ENCODE results near the gene PSMD6. TPM values are rescaled to one million over a fixed set of nuclear protein-coding genes. Genes with fewer than 3 reads are reported as not detected.

Gene PSMD6
- total RNA-seq, 1 experiment from 2014 or later = 78.7 TPM

- Histone ChIP-seq H2AFZ (ENCODE audit: low read depth, low read length, poor library complexity, severe bottlenecking) (no peak overlapping the region), H3K27ac (ENCODE audit: low read depth, low read length) (no peak overlapping the region), H3K9me2 (ENCODE audit: insufficient read depth) (no peaks in the 10 kb centered on the region), H3K79me2 (ENCODE audit: insufficient read depth, low read length) (no peaks in the 10 kb centered on the region), H3K9ac (ENCODE audit: low read length) (no peak overlapping the region), H3K4me1 (ENCODE audit: control insufficient read depth in 1 of 2, insufficient read depth in 2 of 2, low read length in 2 of 2) (no peaks in the 10 kb centered on the region), H3K27me3 (ENCODE audit: insufficient read depth, low read length) (peaks cover 48% of the 10 kb centered on the region), H4K20me1 (ENCODE audit: insufficient read depth) (no peaks in the 10 kb centered on the region), H3K4me3 (replicated peaks in 1 of 2; ENCODE audit: low read depth in 1 of 2, low read length in 2 of 2) (no peak overlapping the region), H3K9me3 (ENCODE audit: control insufficient read depth in 1 of 2, insufficient read depth in 1 of 2, low read depth in 1 of 2, low read length in 2 of 2) (no peaks in the 10 kb centered on the region), H3K36me3 (ENCODE audit: control insufficient read depth in 1 of 2, insufficient read depth in 2 of 2, low read length in 2 of 2) (no peaks in the 10 kb centered on the region), H3K4me2 (ENCODE audit: low read length) (no peak overlapping the region)
- intact Hi-C loops (cut with micrococcal nuclease) = no loop called here
- ChIA-PET POLR2A (no interaction called here), CTCF (no interaction called here), RAD21 (ENCODE audit: low non-redundant PET in 1 of 2, low total read pairs in 2 of 2, uncharacterized antibody in 2 of 2, unreplicated experiment in 2 of 2) (no interaction called here)
- no TSS peak for BruUV-seq (replicated peaks)
- ATAC-seq = no peak
- no peak for DNase-seq (ENCODE audit: low read depth, low spot score)
- TF ChIP-seq REST (IDR thresholded peaks at IDR 0.05; ENCODE audit: low read depth) = no peak
- TF ChIP-seq, protein P1, sequence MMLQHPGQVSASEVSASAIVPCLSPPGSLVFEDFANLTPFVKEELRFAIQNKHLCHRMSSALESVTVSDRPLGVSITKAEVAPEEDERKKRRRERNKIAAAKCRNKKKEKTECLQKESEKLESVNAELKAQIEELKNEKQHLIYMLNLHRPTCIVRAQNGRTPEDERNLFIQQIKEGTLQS (IDR thresholded peaks at IDR 0.05) = no peak
- no peak for TF ChIP-seq EZH2 (IDR thresholded peaks at IDR 0.05)
- no peak for TF ChIP-seq TCF7L2 (IDR thresholded peaks at IDR 0.05; ENCODE audit: borderline replicate concordance, extremely low read depth, insufficient read depth, insufficient read length)
- TF ChIP-seq CBX3 (IDR thresholded peaks at IDR 0.05; ENCODE audit: low read depth) = no peak
- no peak for TF ChIP-seq POLR2AphosphoS5 (IDR thresholded peaks at IDR 0.05; ENCODE audit: low read depth, low read length)
- TF ChIP-seq SP1 (IDR thresholded peaks at IDR 0.05; ENCODE audit: low read depth) = no peak
- TF ChIP-seq CTCF (IDR thresholded peaks at IDR 0.05 in 2 of 3, conservative IDR thresholded peaks at IDR 0.05 in 1 of 3; ENCODE audit: borderline replicate concordance in 1 of 3, insufficient read depth in 1 of 3, low read depth in 2 of 3, low read length in 2 of 3) = no peak
- TF ChIP-seq YY1 (IDR thresholded peaks at IDR 0.05; ENCODE audit: extremely low read depth, insufficient replicate concordance, low read depth, low read length) = no peak
- TF ChIP-seq ZFX (IDR thresholded peaks at IDR 0.05) = no peak
- no peak for TF ChIP-seq FOSL1 (IDR thresholded peaks at IDR 0.05; ENCODE audit: low read depth)
- TF ChIP-seq ZBTB33 (IDR thresholded peaks at IDR 0.05; ENCODE audit: extremely low read depth, insufficient replicate concordance, low read length) = no peak
- TF ChIP-seq ZNF274 (IDR thresholded peaks at IDR 0.05; ENCODE audit: low read depth, low read length) = no peak
- TF ChIP-seq EGR1 (IDR thresholded peaks at IDR 0.05; ENCODE audit: low read depth) = no peak
- no peak for TF ChIP-seq RAD21 (IDR thresholded peaks at IDR 0.05; ENCODE audit: low read depth)
- TF ChIP-seq SIN3A (IDR thresholded peaks at IDR 0.05; ENCODE audit: low read depth) = no peak
- TF ChIP-seq CEBPB (IDR thresholded peaks at IDR 0.05; ENCODE audit: low read depth) = no peak
- TF ChIP-seq EZH2phosphoT487 (IDR thresholded peaks at IDR 0.05; ENCODE audit: borderline replicate concordance) = no peak
- no peak for TF ChIP-seq POLR2A (IDR thresholded peaks at IDR 0.05; ENCODE audit: borderline replicate concordance, extremely low read depth, insufficient read depth, insufficient read length)
- no peak for TF ChIP-seq JUND (IDR thresholded peaks at IDR 0.05)
Observed at GRCh38 chr3:64059484-64060175, 36.3 kb upstream of the PSMD6 start.

Data from HCT116 (cell line).